ENCODE results near the gene GLI3. TPM values are rescaled to one million over a fixed set of nuclear protein-coding genes. Genes with fewer than 3 reads are reported as not detected.

The GLI3 gene
- total and polyA plus RNA-seq, 2 of the 8 experiments (the other 6 are each of a cell fraction or from before 2014, with no cell fraction given): 8.0 to 31.1 TPM

- no peak for TF ChIP-seq RNF2 (IDR thresholded peaks at IDR 0.05; ENCODE audit: borderline replicate concordance, low read depth, low read length, missing control alignments, poor library complexity, severe bottlenecking)
- TF ChIP-seq JUND (IDR thresholded peaks at IDR 0.05; ENCODE audit: low read length): no peak
- no peak for TF ChIP-seq ZNF274 (IDR thresholded peaks at IDR 0.05; ENCODE audit: borderline replicate concordance, extremely low read depth, low read length)
- no peak for TF ChIP-seq FOSL1 (IDR thresholded peaks at IDR 0.05; ENCODE audit: insufficient read depth, low read depth, low read length)
- no peak for TF ChIP-seq RXRA (IDR thresholded peaks at IDR 0.05; ENCODE audit: insufficient read depth, low read depth, low read length)
- TF ChIP-seq SRF (IDR thresholded peaks at IDR 0.05; ENCODE audit: low read depth, low read length): no peak
These were observed 305.8 kb downstream of the GLI3 start (continued) for GRCh38 chr7:41931263-41931646.
